ENCODE data around the gene PVR.
"Not testable (repeated sequence)": the region's sequence is repeated elsewhere in the genome, so short reads cannot be mapped to it uniquely, and the experiment has no call there.

Gene PVR

DNA sequence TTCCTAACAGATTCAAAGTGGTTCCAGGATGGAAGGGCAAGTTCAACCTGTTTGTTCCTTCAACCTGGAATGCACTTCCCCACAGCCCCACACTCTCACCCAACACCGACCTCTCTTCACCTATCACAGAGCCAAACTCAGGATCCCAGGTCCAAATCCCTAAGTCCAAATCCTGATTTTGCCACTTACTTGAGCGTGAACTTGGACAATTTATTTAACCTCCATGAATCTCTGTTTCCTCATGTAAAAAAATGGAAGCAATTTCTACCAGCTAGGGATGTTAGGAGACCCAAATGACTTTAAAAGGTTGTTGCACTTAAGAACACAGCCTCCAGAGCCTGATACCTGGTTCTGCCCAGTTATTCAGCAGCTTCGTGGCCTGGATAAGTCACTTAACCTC lies 35.8 kb upstream of the PVR start:
- H3K27me3 ChIP-seq (replicated peaks) = no peaks in the 10 kb centered on the region
- no peak for DNase-seq
- no peak overlapping the region for H3K27ac ChIP-seq
- no peaks in the 10 kb centered on the region for H3K36me3 ChIP-seq (replicated peaks)
- TF ChIP-seq, protein P1, sequence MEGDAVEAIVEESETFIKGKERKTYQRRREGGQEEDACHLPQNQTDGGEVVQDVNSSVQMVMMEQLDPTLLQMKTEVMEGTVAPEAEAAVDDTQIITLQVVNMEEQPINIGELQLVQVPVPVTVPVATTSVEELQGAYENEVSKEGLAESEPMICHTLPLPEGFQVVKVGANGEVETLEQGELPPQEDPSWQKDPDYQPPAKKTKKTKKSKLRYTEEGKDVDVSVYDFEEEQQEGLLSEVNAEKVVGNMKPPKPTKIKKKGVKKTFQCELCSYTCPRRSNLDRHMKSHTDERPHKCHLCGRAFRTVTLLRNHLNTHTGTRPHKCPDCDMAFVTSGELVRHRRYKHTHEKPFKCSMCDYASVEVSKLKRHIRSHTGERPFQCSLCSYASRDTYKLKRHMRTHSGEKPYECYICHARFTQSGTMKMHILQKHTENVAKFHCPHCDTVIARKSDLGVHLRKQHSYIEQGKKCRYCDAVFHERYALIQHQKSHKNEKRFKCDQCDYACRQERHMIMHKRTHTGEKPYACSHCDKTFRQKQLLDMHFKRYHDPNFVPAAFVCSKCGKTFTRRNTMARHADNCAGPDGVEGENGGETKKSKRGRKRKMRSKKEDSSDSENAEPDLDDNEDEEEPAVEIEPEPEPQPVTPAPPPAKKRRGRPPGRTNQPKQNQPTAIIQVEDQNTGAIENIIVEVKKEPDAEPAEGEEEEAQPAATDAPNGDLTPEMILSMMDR (IDR thresholded peaks at IDR 0.05; ENCODE audit: low read depth, low read length, missing control alignments) = no peak
- in situ Hi-C loops (cut with HindIII; ENCODE audit: low pct_ligation_motif_present, low sequenced_read_pairs) = no loop called here
- H3K4me3 ChIP-seq (ENCODE audit: low read depth, low read length) = no peak overlapping the region

DNA sequence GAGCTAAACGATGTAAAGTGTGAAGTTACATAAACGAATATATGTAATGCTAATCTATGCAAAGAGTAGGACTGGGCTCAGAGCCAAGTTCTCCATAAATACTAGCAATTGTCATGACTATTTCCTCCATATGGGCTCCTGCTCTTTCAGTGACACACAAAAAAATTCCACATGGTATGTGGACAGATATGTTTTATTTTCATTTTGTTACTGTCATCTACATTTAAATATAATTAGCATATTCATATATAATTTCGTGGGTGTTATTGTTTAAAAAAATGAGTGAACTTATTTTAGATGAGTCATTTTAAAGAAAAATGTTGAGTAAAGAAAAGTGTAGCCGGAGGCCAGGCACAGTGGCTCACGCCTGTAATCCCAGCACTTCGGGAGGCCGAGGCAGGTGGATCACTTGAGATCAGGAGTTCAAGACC lies 35.3 kb upstream of the PVR start:
- in situ Hi-C loops (cut with HindIII; ENCODE audit: low pct_ligation_motif_present, low sequenced_read_pairs) = no loop called here
- TF ChIP-seq, protein P1 (IDR thresholded peaks at IDR 0.05; ENCODE audit: low read depth, low read length, missing control alignments) = no peak
- Histone ChIP-seq H3K27ac (no peak overlapping the region), H3K36me3 (replicated peaks) (no peaks in the 10 kb centered on the region), H3K4me3 (ENCODE audit: low read depth, low read length) (no peak overlapping the region), H3K27me3 (replicated peaks) (no peaks in the 10 kb centered on the region)
- no peak for DNase-seq

DNA sequence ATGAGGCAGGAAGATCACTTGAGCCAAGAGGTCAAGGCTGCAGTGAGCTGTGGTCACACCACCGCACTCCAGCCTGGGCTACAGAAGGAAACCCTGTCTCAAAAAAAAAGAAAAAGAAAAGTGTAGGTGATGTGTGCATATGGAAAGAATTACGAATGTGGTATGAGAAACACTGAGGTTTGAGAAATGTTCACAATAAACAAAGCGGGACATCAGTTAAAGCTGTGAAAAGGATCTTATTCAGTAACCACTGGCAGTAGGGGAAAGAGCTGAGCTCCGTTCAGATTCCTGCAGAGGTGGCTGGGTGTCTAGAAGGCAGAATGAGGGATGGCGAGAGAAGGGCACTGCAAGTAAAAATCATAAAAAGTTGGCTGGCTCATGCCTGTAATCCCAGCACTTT lies 34.5 kb upstream of the PVR start:
- H3K4me3 ChIP-seq (ENCODE audit: low read depth, low read length) = no peak overlapping the region
- H3K27me3 ChIP-seq (replicated peaks) = no peaks in the 10 kb centered on the region
- in situ Hi-C loops (cut with HindIII; ENCODE audit: low pct_ligation_motif_present, low sequenced_read_pairs) = no loop called here
- DNase-seq = no peak
- TF ChIP-seq, protein P1 (IDR thresholded peaks at IDR 0.05; ENCODE audit: low read depth, low read length, missing control alignments) = no peak
- H3K36me3 ChIP-seq (replicated peaks) = no peaks in the 10 kb centered on the region
- H3K27ac ChIP-seq = no peak overlapping the region

DNA sequence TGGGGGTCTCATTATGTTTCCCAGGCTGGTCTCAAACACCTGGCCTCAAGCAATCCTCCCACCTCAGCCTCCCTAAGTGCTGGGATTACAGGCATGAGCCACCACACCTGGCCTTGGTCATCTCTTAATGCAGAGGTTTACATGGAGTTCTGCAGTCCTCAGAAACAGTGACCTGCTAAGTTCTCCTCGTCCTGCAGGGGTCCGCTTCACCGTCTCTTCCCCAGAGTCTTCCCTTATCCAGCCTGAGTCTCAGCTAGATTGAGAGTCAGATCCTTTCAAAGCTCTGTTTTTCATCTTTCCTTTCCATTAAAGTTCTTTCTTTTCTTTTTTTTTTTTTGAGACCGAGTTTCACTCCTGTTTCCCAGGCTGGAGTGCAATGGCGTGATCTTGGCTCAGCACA lies 33.2 kb upstream of the PVR start:
- H3K27ac ChIP-seq; H3K27me3 ChIP-seq (replicated peaks); in situ Hi-C loops (cut with HindIII; ENCODE audit: low pct_ligation_motif_present, low sequenced_read_pairs); H3K4me3 ChIP-seq (ENCODE audit: low read depth, low read length); DNase-seq; H3K36me3 ChIP-seq (replicated peaks): not testable (repeated sequence)
- TF ChIP-seq, protein P1 (IDR thresholded peaks at IDR 0.05; ENCODE audit: low read depth, low read length, missing control alignments) = peak; percentile 43

DNA sequence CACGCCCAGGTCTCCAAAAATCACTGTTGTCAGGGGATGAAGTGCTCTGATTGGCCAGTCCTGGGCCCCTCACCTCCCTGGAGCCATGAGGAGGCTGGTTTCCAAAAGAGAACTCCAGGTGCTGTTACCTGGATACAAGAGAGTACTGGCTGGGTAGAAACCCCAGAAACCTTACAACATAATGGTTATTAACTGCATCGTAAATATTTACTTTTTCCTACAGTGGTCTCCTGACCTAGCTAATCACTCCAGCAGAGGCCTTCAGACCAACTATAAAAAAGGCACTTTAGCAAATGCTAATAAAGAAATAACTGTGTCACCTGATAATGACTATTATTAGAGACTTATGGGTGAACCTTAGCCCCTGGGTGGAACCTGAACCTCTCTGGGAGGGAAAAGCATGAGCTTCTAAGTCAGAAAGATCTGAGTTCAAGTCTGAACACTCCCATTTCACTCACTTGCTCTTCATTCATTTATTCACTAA lies 31.9 kb upstream of the PVR start:
- H3K4me3 ChIP-seq (ENCODE audit: low read depth, low read length) = no peak overlapping the region
- TF ChIP-seq, protein P1 (IDR thresholded peaks at IDR 0.05; ENCODE audit: low read depth, low read length, missing control alignments) = no peak
- in situ Hi-C loops (cut with HindIII; ENCODE audit: low pct_ligation_motif_present, low sequenced_read_pairs) = no loop called here
- no peaks in the 10 kb centered on the region for H3K27me3 ChIP-seq (replicated peaks)
- no peak for DNase-seq
- no peak overlapping the region for H3K27ac ChIP-seq
- no peaks in the 10 kb centered on the region for H3K36me3 ChIP-seq (replicated peaks)

Measured in brain microvascular endothelial cell (primary cell).